ENCODE results near the gene SYT14.

Gene SYT14

GRCh38 chr1:210200124-210200736, 262.2 kb downstream of the SYT14 start:
- DNase-seq (ENCODE audit: low read depth in 2 of 2) = no peak

GRCh38 chr1:210201681-210202080, 263.7 kb downstream of the SYT14 start:
- no peak for DNase-seq (ENCODE audit: low read depth in 2 of 2)

GRCh38 chr1:210207597-210208450, 269.8 kb downstream of the SYT14 start:
- no peak for DNase-seq (ENCODE audit: low read depth in 2 of 2)

- DNase-seq (ENCODE audit: low read depth in 2 of 2) = no peak
Observed at GRCh38 chr1:210213335-210213734, 275.3 kb downstream of the SYT14 start.

- no peak for DNase-seq (ENCODE audit: low read depth in 2 of 2)
Observed at GRCh38 chr1:210214573-210215409, 276.8 kb downstream of the SYT14 start.

GRCh38 chr1:210217482-210217881, 279.5 kb downstream of the SYT14 start:
- DNase-seq (ENCODE audit: low read depth in 2 of 2) = no peak

GRCh38 chr1:210218047-210218446, 280.0 kb downstream of the SYT14 start:
- DNase-seq (ENCODE audit: low read depth in 2 of 2) = no peak

Data from fibroblast of skin of left biceps (primary cell).